Stimulated activated CD4-positive, alpha-beta T cell treated with anti-CD3 and anti-CD28 coated beads, Interleukin-4, amount 100 ng/mL, for 1 hour (primary cell): ENCODE data around the gene CXXC4.

Experiments
- DNase-seq: peaks from one replicate; pipeline ENCODE4 v3.0.0-alpha.2; 2020

CXXC4 gene

GRCh38 chr4:104488151-104488550, 6.5 kb downstream of the CXXC4 start:
- DNase-seq: no peak

GRCh38 chr4:104486716-104487504, 7.8 kb downstream of the CXXC4 start:
- DNase-seq: no peak

GRCh38 chr4:104475652-104476051, 19.0 kb downstream of the CXXC4 start:
- DNase-seq: no peak

GRCh38 chr4:104472766-104473165, 21.9 kb downstream of the CXXC4 start:
- DNase-seq: no peak

GRCh38 chr4:104470770-104471169, 23.9 kb downstream of the CXXC4 start:
- no peak for DNase-seq

- no peak for DNase-seq
These were observed 24.9 kb downstream of the CXXC4 start for GRCh38 chr4:104469794-104470193.

GRCh38 chr4:104465619-104466018, 29.1 kb downstream of the CXXC4 start:
- DNase-seq: no peak

- no peak for DNase-seq
These were observed 29.5 kb downstream of the CXXC4 start for GRCh38 chr4:104465201-104465600.

GRCh38 chr4:104462641-104463040, 32.1 kb downstream of the CXXC4 start:
- no peak for DNase-seq

GRCh38 chr4:104457308-104457981, 37.2 kb downstream of the CXXC4 start:
- no peak for DNase-seq

- no peak for DNase-seq
These were observed 43.1 kb downstream of the CXXC4 start for GRCh38 chr4:104451573-104451972.

GRCh38 chr4:104449537-104449936, 45.2 kb downstream of the CXXC4 start:
- DNase-seq: no peak

- DNase-seq: no peak
These were observed 47.4 kb downstream of the CXXC4 start for GRCh38 chr4:104447294-104447693.

- no peak for DNase-seq
These were observed 48.0 kb downstream of the CXXC4 start for GRCh38 chr4:104446431-104447278.

- no peak for DNase-seq
These were observed 50.0 kb downstream of the CXXC4 start for GRCh38 chr4:104444685-104445084.

GRCh38 chr4:104436542-104436941, 58.2 kb downstream of the CXXC4 start:
- DNase-seq: no peak

- no peak for DNase-seq
These were observed 65.4 kb downstream of the CXXC4 start for GRCh38 chr4:104429150-104429741.

- no peak for DNase-seq
These were observed 68.7 kb downstream of the CXXC4 start for GRCh38 chr4:104425948-104426347.

- no peak for DNase-seq
These were observed 69.7 kb downstream of the CXXC4 start for GRCh38 chr4:104424989-104425388.

GRCh38 chr4:104424475-104424941, 70.2 kb downstream of the CXXC4 start:
- no peak for DNase-seq

- DNase-seq: no peak
These were observed 73.1 kb downstream of the CXXC4 start for GRCh38 chr4:104421566-104421965.

GRCh38 chr4:104420766-104421165, 73.9 kb downstream of the CXXC4 start:
- no peak for DNase-seq
